ENCODE data around the gene MGAT5B.

GRCh38 chr17:76949913-76950695 is 81.9 kb downstream of the MGAT5B start:
- TF ChIP-seq CTCF (IDR thresholded peaks at IDR 0.05 in 8 of 11, conservative IDR thresholded peaks at IDR 0.05 in 3 of 11) (no peak), POLR2AphosphoS5 (IDR thresholded peaks at IDR 0.05) (no peak), POLR2A (IDR thresholded peaks at IDR 0.05) (no peak)
